PC-3 (cell line): ENCODE measurements around the gene TAOK2. TPM values are rescaled to one million over a fixed set of nuclear protein-coding genes. Genes with fewer than 3 reads are reported as not detected.

ENCODE experiments used
- ATAC-seq: fragments of 200-7000 bp; cut with Tn5 transposase; 2 replicates; pipeline ENCODE4 v1.9.1; 2020; ENCODE audit warnings: mild to moderate bottlenecking, moderate library complexity
- BruUV-seq: library from RNA; stranded (reverse); fragments of 400-500 nt; replicated peaks from 2 replicates; lab custom pipeline; 2021; lab: Mats Ljungman, UMichigan
- CTCF ChIA-PET: fragments of 300-600 bp; sonication (Branson Sonifier 250); formaldehyde crosslinking; loops from one replicate; lab custom pipeline; 2022; ENCODE audit warnings: antibody characterized with exemption; lab: Charles Lee
- POLR2A ChIA-PET: fragments of 300-600 bp; sonication (Branson Sonifier 250); formaldehyde crosslinking; loops from one replicate; lab custom pipeline; 2022; ENCODE audit warnings: antibody characterized with exemption; ENCODE audit not compliant: unreplicated experiment; lab: Charles Lee
- DNase-seq: peaks from one replicate; pipeline ENCODE4 v3.0.0-alpha.2; 2015
- H2AFZ ChIP-seq: fragments of 300-600 bp; sonication (generic); 2 replicates; pipeline ENCODE4 v1.6.0; 2016; ENCODE audit warnings: antibody characterized with exemption, low read length
- H3F3A ChIP-seq: fragments of 300-600 bp; sonication (generic); one replicate; pipeline ENCODE4 v1.6.0; 2017; ENCODE audit warnings: antibody characterized with exemption, low read length, control low read depth, mild to moderate bottlenecking; ENCODE audit not compliant: unreplicated experiment
- H3K27ac ChIP-seq: fragments of 300-600 bp; sonication (generic); 2 replicates; pipeline ENCODE4 v1.5.1; 2016; ENCODE audit warnings: mild to moderate bottlenecking, low read length
- H3K27me3 ChIP-seq: fragments of 300-600 bp; sonication (generic); 2 replicates; pipeline ENCODE4 v1.6.1; 2016; ENCODE audit warnings: low read length, mixed read lengths
- H3K36me3 ChIP-seq: fragments of 300-600 bp; sonication (generic); 2 replicates; pipeline ENCODE4 v1.6.1; 2016; ENCODE audit warnings: low read depth, mixed run types, low read length, mixed read lengths
- H3K4me1 ChIP-seq: fragments of 300-600 bp; sonication (generic); 2 replicates; pipeline ENCODE4 v1.5.1; 2016; ENCODE audit warnings: low read length; ENCODE audit not compliant: insufficient read depth
- H3K4me2 ChIP-seq: fragments of 300-600 bp; sonication (generic); 2 replicates; pipeline ENCODE4 v1.6.0; 2016; ENCODE audit warnings: low read length
- H3K4me3 ChIP-seq: fragments of 300-600 bp; sonication (generic); 2 replicates; pipeline ENCODE4 v1.5.1; 2016; ENCODE audit warnings: mild to moderate bottlenecking, low read length, mixed read lengths
- H3K79me2 ChIP-seq: fragments of 300-600 bp; sonication (generic); 2 replicates; pipeline ENCODE4 v1.6.1; 2017; ENCODE audit warnings: low read length, mixed read lengths
- H3K9ac ChIP-seq: fragments of 300-600 bp; sonication (generic); 2 replicates; pipeline ENCODE4 v1.6.0; 2016; ENCODE audit warnings: mild to moderate bottlenecking, low read length
- H3K9me2 ChIP-seq: fragments of 300-600 bp; sonication (generic); replicated peaks from 2 replicates; pipeline ENCODE4 v1.6.1; 2016; ENCODE audit warnings: mixed run types, low read length, mixed read lengths
- H3K9me3 ChIP-seq: fragments of 300-600 bp; sonication (generic); 2 replicates; pipeline ENCODE4 v1.6.1; 2016; ENCODE audit warnings: low read length, mixed read lengths
- H4K20me1 ChIP-seq: fragments of 300-600 bp; sonication (generic); 2 replicates; pipeline ENCODE4 v1.6.1; 2016; ENCODE audit warnings: low read length, mixed read lengths
- EZH2 ChIP-seq: fragments of 300-600 bp; sonication (generic); IDR thresholded peaks from one replicate; pipeline ENCODE4 v1.6.1; 2017; ENCODE audit warnings: antibody characterized with exemption, mild to moderate bottlenecking, low read length; ENCODE audit not compliant: unreplicated experiment
- EZH2phosphoT487 ChIP-seq: fragments of 300-600 bp; sonication (generic); IDR thresholded peaks from 2 replicates; pipeline ENCODE4 v1.6.1; 2018; ENCODE audit warnings: mild to moderate bottlenecking, antibody characterized with exemption, low read length, borderline replicate concordance
- intact Hi-C: fragments of 100-400 bp; cut with micrococcal nuclease; formaldehyde crosslinking; loops from 2 replicates; pipeline ENCODE4 v1.9.0; 2023
- total RNA-seq: library from RNA; depleted of rRNA; stranded (reverse); fragments of >200 nt; gene quantifications from 2 replicates; pipeline ENCODE4 v1.2.3, GENCODE V29; 2014
- TF ChIP-seq, protein P1 (sequence below): fragments of 300-600 bp; sonication (generic); conservative IDR thresholded peaks from 2 replicates; pipeline ENCODE4 v1.5.1; 2017; ENCODE audit warnings: antibody characterized with exemption, low read depth, mild to moderate bottlenecking, low read length

The TAOK2 gene
- total RNA-seq, 1 experiment from 2014 or later: 34.1 TPM

DNA sequence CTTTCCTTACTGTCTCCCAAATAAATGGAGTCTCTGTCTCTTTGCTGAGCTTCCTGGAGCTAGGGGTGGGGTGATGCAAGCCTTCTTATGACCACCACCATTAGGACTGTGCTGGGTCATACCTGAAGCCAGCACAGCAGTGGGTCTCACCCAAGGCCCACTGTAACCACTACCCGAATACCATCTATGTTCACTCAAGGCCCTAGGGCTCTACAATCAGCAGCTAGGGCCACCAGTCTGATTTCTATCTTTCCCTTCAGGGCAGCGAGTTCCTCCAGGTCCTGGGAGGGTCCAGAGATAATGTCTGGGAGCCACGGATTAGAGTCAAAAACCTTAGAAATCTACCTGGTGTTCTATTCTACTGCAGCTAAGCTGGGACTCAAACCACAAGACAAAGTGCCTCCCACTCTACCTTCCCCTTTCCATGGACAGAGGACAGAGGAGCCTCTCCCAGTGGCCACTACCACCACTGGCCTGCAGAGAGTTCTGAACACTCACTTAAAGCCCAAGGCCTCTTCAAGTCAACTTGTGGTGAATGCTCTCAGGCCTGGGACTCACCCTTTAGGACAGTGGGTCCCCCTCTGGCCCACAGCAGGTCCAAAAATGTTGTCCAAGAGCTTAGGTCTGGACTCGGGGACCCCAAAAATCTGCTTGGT is 22.7 kb upstream of the TAOK2 start:
- ATAC-seq (no peak), DNase-seq (no peak)
- Histone ChIP-seq H3K9me2 (no peaks in the 10 kb centered on the region), H3K4me1 (no peaks in the 10 kb centered on the region), H3K9me3 (no peaks in the 10 kb centered on the region), H2AFZ (no peak overlapping the region), H3K4me2 (no peak overlapping the region), H3K27ac (no peak overlapping the region), H3K36me3 (no peaks in the 10 kb centered on the region), H3K27me3 (no peaks in the 10 kb centered on the region), H3K9ac (no peak overlapping the region), H3K4me3 (no peak overlapping the region), H3K79me2 (no peaks in the 10 kb centered on the region), H4K20me1 (no peaks in the 10 kb centered on the region), H3F3A (no peaks in the 10 kb centered on the region)
- TF ChIP-seq EZH2 (no peak), EZH2phosphoT487 (no peak)
- TF ChIP-seq, protein P1, sequence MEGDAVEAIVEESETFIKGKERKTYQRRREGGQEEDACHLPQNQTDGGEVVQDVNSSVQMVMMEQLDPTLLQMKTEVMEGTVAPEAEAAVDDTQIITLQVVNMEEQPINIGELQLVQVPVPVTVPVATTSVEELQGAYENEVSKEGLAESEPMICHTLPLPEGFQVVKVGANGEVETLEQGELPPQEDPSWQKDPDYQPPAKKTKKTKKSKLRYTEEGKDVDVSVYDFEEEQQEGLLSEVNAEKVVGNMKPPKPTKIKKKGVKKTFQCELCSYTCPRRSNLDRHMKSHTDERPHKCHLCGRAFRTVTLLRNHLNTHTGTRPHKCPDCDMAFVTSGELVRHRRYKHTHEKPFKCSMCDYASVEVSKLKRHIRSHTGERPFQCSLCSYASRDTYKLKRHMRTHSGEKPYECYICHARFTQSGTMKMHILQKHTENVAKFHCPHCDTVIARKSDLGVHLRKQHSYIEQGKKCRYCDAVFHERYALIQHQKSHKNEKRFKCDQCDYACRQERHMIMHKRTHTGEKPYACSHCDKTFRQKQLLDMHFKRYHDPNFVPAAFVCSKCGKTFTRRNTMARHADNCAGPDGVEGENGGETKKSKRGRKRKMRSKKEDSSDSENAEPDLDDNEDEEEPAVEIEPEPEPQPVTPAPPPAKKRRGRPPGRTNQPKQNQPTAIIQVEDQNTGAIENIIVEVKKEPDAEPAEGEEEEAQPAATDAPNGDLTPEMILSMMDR: no peak
- BruUV-seq: no TSS peak
- POLR2A ChIA-PET: no interaction called here
- intact Hi-C loops: no loop called here
- CTCF ChIA-PET: no interaction called here

DNA sequence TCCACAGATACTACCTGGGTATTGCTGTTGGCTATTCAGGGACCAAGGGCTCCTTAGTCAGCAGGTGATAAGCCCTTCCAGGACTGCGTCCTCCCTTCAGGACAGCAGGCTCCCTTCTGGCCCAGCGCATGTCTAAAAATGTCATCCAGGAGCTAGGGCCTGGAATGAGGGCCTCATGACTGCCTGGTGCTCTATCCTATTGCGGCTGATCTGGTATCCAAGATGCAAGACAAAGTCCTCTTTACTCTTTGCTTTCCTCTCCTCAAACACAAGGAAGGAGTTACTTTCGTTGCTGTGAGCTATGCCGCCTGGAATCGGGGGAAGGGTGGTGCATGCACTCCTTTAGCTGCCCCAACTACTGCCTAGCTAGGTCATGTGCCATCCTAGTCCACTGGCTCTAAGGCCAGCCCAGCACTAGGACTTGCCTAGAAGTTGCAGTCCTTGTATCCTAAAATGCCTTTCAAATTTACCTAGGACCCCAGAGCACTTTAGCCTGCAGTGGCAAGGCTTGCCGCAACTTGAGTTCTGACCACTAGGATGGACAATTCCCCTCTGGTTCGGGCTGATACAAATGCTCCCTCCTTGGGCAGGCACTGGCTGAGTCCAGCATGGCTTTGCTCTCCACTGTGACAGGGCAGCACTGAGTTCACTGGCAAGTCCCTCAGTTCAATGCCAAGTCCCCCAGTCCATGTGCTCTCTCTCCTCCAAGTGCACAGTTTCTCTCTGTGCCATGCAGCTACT is 21.9 kb upstream of the TAOK2 start:
- Histone ChIP-seq H3K36me3 (no peaks in the 10 kb centered on the region), H3K4me2 (no peak overlapping the region), H3K9me3 (no peaks in the 10 kb centered on the region), H3K4me1 (no peaks in the 10 kb centered on the region), H3K27ac (no peak overlapping the region), H4K20me1 (no peaks in the 10 kb centered on the region), H3K9ac (no peak overlapping the region), H3F3A (no peaks in the 10 kb centered on the region), H3K27me3 (no peaks in the 10 kb centered on the region), H2AFZ (no peak overlapping the region), H3K79me2 (no peaks in the 10 kb centered on the region), H3K9me2 (no peaks in the 10 kb centered on the region), H3K4me3 (no peak overlapping the region)
- ChIA-PET POLR2A (no interaction called here), CTCF (no interaction called here)
- BruUV-seq: no TSS peak
- intact Hi-C loops: no loop called here
- no peak for DNase-seq
- TF ChIP-seq EZH2phosphoT487 (no peak), EZH2 (no peak)
- TF ChIP-seq, protein P1: no peak
- ATAC-seq: no peak

DNA sequence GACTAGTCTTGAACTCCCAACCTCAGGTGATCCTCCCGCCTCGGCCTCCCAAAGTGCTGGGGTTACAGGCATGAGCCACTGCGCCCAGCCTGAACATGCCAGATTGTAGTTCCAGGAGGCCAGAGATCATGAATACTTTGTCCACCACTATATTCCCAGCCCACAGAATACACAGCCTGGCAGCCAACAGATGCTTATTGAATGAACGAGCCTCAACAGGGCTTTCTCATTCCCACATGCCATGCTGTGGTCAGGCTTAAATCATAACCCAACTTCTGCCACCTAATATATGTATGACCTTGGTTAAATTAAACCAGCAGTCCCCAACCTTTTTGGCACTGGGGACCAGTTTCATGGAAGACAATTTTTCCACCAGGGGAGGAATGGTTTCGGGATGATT is 14.9 kb upstream of the TAOK2 start:
- DNase-seq (no peak), ATAC-seq (no peak)
- Histone ChIP-seq H4K20me1 (no peaks in the 10 kb centered on the region), H3K36me3 (no peaks in the 10 kb centered on the region), H3F3A (no peaks in the 10 kb centered on the region), H3K4me3 (no peak overlapping the region), H3K79me2 (no peaks in the 10 kb centered on the region), H2AFZ (no peak overlapping the region), H3K27ac (no peak overlapping the region), H3K9ac (no peak overlapping the region), H3K27me3 (no peaks in the 10 kb centered on the region), H3K4me1 (peaks cover 11% of the 10 kb centered on the region), H3K9me3 (no peaks in the 10 kb centered on the region), H3K4me2 (no peak overlapping the region), H3K9me2 (no peaks in the 10 kb centered on the region)
- intact Hi-C loops: no loop called here
- ChIA-PET CTCF (no interaction called here), POLR2A (no interaction called here)
- no TSS peak for BruUV-seq
- TF ChIP-seq, protein P1: no peak
- no peak for TF ChIP-seq EZH2
- TF ChIP-seq EZH2phosphoT487: no peak
